Activated CD8-positive, alpha-beta memory T cell treated with anti-CD3 and anti-CD28 coated beads for 1 hour (primary cell): ENCODE measurements around the gene CNTNAP3B.
"Not testable (repeated sequence)": the region's sequence is repeated elsewhere in the genome, so short reads cannot be mapped to it uniquely, and the experiment has no call there.

ENCODE experiments used
- DNase-seq, 2 donors: peaks; one replicate each; pipeline ENCODE4 v3.0.0-alpha.2; 2020; ENCODE audit warnings: low read depth in 1 of 2; ENCODE audit errors: extremely low read depth in 1 of 2

Gene CNTNAP3B

DNA sequence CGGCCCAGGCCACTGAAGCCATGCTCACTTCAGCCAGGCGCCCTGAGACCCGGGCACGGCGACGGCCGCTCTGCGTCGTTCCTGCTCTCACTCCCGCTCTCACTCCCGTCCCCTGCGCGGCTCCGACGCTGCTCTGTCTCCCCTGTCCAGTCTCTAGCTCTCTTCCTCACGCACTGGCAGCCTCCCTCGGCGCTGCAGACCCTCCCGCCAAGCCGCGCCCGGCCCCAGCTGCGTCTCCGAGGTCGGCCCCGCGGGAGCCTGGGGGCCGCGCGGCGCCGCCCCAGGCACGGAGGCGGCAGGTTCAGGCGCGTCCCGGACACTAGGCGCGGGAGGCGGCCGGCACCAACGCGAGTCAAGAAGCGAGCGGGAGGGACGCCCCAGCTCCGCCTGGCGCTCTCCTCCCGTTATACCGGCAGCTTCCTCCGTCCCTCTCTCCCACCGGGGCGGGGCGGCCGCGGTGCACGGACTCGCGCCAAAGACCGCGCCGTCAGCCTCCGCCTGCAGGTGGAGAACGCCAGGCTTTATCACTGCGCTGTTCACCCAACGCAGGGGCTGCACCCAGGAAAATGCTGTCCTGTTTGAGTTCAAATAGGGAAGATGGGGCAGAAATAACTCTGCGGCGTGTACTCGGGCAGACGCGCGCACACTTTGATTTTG lies at the start of gene CNTNAP3B:
Gene CNTNAP3B (minus strand): TSS at position 354 of the 657 bp plus-strand sequence. CDS start 332 bp downstream, at position 22.
- DNase-seq, result not testable (repeated sequence)

DNA sequence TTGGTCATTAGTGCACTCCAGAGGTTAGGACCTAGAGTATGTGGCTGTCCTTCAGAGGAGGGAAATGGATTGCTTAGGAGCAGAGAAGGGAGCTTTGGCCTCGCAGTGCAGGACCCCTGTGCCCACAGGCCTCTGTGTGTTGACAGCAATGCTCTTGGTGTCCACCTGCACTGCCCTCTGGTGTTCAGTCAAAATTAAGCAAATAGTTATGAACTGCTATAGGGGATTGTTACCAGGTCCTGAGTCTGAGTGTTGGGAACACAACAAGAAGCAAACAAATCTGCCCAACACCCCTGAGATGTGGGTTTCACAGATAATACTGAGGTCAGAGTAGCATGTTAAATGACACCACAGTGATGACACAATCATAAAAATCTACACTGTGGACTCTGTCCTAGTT lies 31.1 kb upstream of the CNTNAP3B start:
- DNase-seq, result not testable (repeated sequence)

DNA sequence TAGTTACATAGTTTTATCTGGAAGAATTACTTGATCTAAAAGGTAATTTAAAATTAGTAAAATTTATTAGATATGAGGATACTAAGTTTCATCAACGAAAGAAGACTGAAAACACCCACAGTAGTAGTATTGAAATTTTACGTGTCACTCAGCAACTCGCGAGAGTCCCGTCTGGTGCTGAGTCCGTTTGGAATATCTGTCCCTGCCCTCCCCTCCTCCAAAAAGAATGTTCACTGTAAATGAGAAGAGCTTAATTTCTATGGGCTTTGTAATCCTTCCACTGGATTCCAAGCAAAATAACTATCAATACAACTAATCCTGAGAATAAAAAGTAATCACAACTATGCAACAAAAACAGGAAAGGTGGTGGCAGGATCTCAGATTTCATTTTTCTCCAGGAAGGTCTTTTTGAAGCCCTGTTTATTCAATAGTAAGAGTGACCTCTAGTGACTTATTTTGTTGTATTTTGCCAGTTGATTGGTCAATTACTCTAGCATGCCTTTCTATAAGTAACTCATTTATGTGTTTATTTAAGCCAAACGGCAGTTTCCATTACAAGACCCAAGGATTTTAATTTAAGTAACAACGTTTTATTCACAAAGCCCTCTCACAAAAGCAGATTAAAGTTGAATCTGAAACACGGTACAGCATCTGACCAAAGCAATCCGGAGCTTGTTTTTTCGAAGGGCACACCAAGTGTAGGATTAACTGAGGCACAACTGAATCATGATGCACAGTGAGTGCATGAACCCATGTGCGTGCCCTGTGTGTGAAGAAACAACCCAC lies 2.0 kb downstream of the CNTNAP3B start:
- not testable (repeated sequence) for DNase-seq

DNA sequence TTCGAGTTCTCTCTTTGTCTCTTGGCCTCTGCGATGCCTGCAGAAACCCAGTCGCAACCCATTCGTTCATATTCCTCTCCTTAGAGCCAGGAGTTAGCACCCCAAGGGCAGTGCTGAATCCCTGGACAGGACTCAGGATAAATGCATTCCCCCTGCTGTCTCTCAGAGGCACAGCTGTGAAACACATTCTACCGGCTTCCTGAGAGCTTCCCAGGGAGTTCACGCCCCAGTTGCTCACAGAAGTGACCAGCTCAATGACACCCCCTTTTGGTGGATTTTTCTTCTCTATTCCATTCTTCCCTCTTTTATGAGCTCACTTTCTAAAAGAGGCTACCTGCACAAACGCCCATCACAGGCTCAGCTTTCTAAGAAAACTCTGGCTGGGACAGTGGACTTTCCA lies 8.2 kb downstream of the CNTNAP3B start:
- not testable (repeated sequence) for DNase-seq

DNA sequence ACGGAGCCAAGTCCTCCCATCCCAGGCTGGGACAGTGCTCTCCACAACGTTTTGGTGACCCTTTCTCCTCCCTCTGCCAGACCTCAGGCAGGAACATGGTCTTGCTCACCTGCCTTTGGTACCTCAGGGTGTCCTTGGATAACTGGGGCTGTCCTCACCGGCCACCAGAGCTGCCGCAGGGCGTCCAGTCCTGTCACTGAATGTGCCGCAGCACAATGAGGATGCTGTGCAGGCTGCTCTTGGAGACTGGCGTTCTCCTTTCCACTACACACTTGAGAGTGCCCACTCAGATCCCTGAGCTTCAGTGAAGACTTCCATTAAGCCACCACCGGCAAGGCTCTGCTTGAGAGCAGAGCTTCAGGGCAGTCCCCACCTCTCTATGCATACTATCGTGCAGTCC lies 33.3 kb downstream of the CNTNAP3B start:
- DNase-seq, result not testable (repeated sequence)

DNA sequence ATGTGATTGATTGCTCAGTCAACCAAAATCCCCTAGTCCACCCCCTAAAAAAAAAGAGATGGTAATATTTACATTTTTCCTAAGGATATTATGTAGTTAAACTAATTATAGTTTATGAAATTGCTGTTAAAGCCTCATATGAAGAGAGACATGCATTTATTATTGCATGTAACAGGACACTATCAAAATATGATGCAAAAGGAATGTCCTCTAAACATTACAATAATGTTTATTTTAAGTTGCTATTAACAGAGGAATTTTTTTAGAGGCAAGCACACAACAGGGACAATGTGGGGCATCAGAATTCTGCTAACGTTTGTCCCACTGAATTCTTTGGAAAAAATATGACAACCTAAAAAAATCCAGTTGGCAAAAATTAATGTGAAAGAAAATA lies 44.7 kb downstream of the CNTNAP3B start:
- DNase-seq, result not testable (repeated sequence)

DNA sequence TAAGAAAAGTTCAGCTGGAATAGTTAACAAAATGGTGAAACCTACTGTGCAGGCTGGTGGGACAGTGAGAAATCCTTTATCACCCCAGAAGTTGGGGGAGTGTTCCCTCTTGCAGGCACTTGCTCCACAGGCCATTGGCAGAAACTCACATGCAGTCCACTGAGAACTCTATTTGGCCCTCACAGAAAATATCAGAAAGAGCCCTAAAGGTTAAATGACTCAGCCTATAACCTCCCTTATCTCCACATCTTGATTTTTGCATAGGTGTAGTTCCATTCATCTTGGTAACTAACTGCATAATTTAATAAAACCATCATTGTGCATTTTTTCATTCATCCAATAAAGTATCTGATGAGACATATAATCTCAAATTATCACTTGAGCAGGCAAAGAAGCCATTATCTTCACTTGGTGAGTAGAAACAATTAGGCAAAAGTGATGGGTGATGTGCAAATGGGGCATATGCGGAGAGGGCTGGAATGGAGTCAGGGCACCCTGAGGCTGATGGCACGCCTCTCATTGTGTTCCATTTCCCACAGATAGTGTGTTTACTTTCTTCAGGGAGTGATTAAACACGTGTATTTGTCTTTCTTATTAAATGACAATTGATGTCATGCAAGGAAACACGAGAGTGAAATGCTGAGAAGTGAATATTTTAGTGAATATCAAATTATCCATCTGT lies 45.2 kb downstream of the CNTNAP3B start:
- DNase-seq, result not testable (repeated sequence)

DNA sequence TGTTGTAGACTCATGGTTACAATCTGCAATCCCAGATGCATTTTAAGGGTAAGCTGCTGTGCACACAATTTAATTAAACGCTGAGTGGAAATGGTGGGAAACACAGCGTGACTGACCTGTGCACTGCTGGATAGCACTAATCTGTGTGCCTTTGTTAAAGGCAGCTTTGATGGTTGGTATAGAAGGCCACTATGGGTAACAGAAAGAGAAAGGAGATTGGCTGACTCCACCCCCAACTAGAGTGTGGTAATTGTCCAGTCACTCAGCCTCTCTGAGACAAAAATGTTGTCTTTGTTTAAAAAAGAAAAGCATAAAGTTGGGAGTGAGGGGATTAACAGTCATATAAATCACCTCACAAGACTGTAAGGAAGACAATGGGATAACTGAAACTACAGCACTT lies 48.9 kb downstream of the CNTNAP3B start:
- DNase-seq, result not testable (repeated sequence)

DNA sequence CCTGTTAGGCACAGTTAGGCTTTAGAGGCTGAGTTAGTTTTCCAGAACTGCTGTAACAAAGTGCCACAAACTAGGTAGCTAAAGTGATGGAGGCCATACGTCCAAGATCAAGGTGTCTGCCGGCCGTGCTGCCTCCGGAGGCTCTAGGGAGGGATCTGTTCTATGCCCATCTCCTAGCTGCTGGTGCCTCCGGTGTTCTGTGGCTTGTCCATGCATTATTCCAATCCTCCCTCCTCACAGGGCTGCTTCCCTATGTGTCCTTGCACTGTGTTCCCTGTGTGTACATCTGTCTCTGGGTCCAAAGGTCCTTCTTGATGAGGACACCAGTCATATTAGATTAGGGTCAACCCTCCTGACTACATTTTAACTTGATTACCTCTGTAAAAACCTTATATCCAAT lies 54.4 kb downstream of the CNTNAP3B start:
- DNase-seq, result not testable (repeated sequence)

DNA sequence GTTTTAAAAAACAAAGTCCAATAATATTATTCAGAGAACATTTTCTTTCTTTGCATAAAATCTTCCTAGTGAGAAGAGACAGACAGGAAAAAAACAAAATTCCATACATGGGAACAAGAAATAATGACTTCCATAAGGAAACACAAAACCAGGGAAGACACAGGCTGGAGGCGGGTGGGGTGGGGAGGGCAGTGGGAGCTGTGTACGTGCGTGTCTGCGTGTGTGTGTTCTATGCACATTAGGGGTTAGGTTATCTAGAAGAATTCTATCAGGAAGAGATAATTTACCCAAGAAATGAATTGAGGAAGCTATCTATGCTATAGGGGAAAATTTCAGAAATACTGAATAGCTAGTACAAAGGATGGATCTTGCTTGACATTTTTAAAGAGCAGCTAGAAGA lies 58.2 kb downstream of the CNTNAP3B start:
- DNase-seq, result not testable (repeated sequence)

DNA sequence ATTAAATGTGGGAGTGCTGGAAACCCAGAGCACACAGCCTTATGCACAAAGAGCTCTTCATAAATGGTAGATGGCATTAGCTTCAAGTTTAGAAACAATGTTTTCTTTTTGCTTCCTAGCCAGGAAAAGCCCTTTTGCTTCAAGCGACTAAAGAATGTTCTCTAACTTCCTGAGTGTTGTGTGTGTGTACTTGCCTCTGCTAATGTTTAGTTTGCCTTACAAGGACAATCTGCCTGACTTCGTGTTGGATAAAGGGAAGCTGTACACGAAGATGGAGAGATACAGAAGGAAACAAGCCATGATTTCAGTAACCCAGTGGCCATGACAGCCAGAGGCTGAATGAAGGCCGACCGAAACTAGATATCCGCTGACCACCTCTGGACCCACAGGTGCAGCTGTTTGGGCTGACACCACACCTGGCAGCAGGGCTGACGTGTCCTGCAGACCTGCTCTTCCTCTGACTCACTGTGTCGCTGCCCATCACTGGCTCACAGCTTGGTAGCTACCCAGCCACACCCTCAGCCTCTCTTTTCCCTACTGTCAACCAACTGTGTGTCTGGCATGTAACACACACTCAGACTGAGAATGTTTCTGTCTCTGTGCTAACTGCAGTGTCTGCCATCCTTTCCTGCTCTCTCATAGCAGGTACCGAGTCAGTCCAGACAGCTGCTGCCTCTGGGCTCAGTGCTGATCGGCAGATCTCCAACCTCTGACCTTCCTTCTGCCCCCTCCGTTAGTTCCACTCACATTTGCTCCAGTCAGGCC lies 59.0 kb downstream of the CNTNAP3B start:
- not testable (repeated sequence) for DNase-seq

DNA sequence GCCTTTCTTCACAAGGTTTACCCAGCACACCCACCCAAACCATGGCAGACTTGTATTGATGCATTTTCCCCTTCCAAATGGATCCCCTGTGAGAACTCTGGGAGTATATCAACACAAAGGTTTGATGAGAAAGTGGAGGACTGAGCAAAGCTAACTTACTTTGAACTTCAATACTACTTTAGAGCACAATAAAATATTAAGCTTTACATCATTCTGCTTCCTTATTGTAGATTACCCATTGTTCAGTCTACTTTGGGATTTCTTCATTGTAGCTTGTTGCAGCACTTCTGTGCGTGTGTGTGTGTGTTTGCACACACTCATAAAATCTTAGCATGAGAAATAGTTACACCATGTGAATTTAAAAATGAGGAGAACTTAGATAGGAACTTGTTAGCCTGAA lies 75.4 kb downstream of the CNTNAP3B start:
- DNase-seq, result not testable (repeated sequence)

DNA sequence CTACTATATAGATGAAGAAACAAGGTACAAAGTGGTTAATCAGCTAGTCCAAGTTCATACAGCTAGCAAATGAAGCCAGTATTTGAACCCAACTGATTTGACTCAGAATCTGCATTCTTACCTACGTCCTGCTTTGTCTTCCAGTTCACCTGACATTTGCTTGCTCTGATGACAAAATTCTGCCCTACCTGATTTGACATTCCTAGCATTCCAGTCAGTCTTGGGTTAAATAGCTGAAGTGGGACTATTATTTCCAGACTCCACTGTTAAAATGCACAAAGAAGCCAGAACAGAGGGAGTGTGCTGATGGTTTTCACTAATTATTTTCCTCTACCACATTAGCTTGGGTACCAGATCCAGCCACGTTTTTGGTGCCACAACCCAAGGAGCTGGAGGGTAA lies 78.5 kb downstream of the CNTNAP3B start:
- DNase-seq, result not testable (repeated sequence)

DNA sequence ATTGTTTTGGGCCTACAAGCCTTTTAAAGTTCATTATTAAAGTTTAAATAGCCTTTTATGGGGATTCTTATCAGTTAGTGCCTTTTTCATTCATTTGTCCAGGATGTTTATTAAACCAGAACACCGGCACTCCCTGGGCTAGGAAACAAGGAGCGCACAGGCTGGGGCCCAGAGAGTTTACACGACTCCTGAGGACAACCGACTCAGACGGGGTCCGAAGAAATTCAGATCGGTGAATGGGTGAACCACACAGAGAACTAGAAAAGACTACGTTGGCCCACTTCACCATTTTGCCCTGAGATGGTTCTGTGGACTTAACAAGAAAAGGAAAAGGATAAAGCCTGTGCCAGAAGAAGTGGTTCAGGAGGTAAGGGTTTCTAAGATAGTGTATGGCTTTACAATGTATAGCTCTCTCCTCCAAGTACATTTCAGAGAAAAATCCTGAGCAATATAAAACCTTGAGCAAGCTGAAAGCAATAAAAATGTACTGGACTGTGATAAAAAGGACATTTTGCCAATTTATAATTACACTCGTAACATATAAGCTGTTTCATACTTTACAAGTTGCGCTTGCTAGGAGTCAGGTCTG lies 84.7 kb downstream of the CNTNAP3B start:
- not testable (repeated sequence) for DNase-seq

DNA sequence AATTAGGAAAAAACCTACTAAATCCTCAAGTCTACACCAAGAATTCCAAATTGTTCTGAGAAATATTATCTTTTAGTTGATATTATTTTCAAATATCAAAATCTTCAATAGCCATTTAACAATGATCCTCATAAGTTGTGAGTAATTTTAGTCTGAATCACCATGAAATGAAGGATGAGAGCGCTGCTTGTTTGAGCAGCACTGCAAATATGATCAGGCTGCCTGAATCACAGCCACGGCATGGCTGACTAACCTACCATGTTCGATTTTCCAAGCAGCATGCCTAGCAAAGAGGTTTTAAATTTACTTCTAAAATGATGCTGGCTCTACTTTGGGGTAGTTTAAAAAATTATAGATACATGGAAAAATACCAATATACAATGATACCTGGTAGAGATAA lies 95.7 kb downstream of the CNTNAP3B start:
- DNase-seq, result not testable (repeated sequence)

DNA sequence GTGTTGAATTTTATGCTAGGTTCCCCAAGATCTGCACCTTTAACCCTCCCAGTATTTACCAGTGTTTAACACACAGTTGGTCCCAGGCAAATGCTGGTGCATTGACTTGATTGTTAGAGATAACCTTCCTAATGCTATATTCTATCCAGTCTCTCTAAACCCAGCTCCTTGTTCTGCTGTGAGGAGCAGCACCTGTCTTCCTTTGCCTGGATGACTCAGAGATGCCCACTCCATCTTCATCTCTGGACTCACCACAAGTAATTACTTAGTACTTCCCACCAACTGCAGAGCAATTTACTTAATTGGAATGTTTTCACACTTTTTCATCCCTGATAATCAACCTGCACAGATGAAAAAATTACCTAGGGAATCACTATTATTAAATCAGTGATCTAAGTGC lies 108.6 kb downstream of the CNTNAP3B start:
- DNase-seq, result not testable (repeated sequence)

DNA sequence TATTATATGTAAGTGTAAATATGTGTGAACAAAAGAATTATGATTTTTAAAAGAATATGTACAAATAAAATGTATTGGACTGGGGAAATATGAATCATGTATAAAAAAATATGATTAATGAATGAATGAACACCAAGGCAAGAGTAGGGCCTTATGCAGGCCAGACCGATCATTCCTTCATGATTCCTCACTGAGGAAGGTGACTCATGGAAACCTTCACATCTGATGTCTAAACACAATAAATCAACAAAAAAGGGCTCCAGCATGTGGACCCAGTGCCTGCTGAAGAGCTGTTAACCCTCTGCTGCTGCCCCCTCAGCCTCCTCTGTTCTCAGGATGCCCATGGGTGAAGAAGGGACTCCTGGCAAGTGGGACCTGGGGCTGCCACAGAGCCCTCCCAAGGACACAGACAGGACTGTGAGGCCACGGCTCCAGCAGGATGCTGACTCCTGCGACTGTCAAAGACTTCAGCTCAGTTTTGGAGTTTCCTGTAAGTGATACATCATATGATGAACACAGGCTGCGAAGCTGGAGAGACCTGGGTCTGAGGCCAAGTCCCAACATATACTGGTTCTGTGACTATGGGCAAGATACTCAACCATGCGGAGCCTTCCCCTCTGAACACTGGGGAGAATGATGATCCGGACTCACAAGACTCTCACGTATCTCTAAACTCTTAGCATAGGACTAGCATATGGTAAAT lies 110.9 kb downstream of the CNTNAP3B start:
- DNase-seq, result not testable (repeated sequence)

DNA sequence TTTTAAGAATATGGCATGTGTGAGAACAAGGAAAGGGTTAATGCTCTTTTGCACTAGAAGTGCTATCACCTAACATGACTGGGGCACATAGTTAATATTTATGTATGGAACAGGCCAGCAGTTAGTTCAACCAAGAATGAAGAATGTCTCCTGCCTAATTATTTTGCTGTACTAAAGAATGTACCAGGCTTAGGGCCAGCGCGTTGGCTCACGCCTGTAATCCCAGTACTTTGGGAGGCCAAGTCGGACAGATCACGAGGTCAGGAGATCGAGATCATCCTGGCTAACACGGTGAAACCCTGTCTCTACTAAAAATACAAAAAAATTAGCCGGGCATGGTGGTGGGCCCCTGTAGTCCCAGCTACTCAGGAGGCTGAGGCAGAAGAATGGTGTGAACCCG lies 114.9 kb downstream of the CNTNAP3B start:
- DNase-seq, result not testable (repeated sequence)

DNA sequence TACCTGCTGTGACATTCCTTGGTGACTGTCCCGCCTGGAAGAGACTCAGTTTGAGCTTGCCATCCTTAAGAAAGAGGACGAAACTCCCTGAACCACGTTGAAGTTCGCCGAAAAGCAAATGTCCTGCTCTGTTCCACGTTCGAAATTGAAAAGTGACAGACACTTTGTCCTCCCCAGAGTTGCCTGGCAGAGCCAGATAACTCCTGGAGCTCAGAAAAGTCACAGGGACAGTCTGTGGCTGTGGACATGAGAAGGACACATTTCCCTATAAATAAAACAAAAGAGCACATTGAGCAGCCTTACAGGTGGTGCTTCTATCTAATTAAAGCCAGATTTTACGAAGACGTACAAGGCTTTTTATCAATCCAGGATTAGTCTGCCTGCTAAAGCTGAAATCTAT lies 137.6 kb downstream of the CNTNAP3B start:
- DNase-seq, result not testable (repeated sequence)

DNA sequence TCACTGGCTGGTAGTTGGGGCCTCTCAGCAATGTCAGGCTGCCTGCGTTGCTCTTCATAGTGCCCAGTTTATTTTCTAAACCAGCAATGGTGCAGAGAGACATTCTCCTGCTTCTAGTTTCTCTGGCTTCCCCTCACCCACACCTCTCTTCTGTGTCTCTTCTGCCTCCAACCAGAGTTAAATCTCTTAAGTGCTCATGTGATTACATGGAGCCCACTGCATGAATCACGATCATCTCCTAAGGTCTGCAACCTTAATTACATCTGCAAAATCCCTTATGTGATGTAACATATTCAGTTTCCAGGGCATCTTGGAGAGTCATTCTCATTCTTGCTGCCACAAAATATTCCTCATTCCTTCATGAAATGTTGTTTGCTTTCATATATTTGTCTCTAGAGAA lies 149.0 kb downstream of the CNTNAP3B start:
- not testable (repeated sequence) for DNase-seq
